ENCODE measurements around the gene SLC6A17.

Gene SLC6A17

GRCh38 chr1:110250008-110250407, 99.7 kb downstream of the SLC6A17 start:
- H3K9me3 ChIP-seq (replicated peaks; ENCODE audit: insufficient read depth, low read length), result no peaks in the 10 kb centered on the region
- H3K27ac ChIP-seq (ENCODE audit: low read length), result no peak overlapping the region
- no peaks in the 10 kb centered on the region for H3K36me3 ChIP-seq (replicated peaks; ENCODE audit: insufficient read depth, low read length)
- no peaks in the 10 kb centered on the region for H3K79me2 ChIP-seq (ENCODE audit: low read length)
- no peak overlapping the region for H3K9ac ChIP-seq (ENCODE audit: low read length)
- no peaks in the 10 kb centered on the region for H3K27me3 ChIP-seq (replicated peaks; ENCODE audit: insufficient read depth, low read length)
- H3K9me2 ChIP-seq (replicated peaks; ENCODE audit: insufficient read depth, low read length), result no peaks in the 10 kb centered on the region
- no peak overlapping the region for H3K4me3 ChIP-seq (ENCODE audit: low read length)
- no peaks in the 10 kb centered on the region for H3F3A ChIP-seq (ENCODE audit: insufficient read depth, low read length)
- TF ChIP-seq EZH2phosphoT487 (IDR thresholded peaks at IDR 0.05; ENCODE audit: low read length), result no peak
- no peak for TF ChIP-seq CTCF (IDR thresholded peaks at IDR 0.05; ENCODE audit: low read length)
- no peak for TF ChIP-seq EZH2 (optimal IDR thresholded peaks at IDR 0.05; ENCODE audit: low read depth, low read length)
- no peak overlapping the region for H3K4me2 ChIP-seq (ENCODE audit: low read depth, low read length)
- peaks cover 4% of the 10 kb centered on the region for H3K4me1 ChIP-seq (ENCODE audit: low read length)
- DNase-seq, result no peak
- no peaks in the 10 kb centered on the region for H4K20me1 ChIP-seq (ENCODE audit: insufficient read depth, low read length)
- H2AFZ ChIP-seq (ENCODE audit: low read length), result no peak overlapping the region

- H3K4me1 ChIP-seq (ENCODE audit: low read length), result peaks cover 12% of the 10 kb centered on the region
- no peak for DNase-seq
- TF ChIP-seq EZH2phosphoT487 (IDR thresholded peaks at IDR 0.05; ENCODE audit: low read length) (no peak), EZH2 (optimal IDR thresholded peaks at IDR 0.05; ENCODE audit: low read depth, low read length) (no peak), CTCF (IDR thresholded peaks at IDR 0.05; ENCODE audit: low read length) (no peak)
- H3K36me3 ChIP-seq (replicated peaks; ENCODE audit: insufficient read depth, low read length), result no peaks in the 10 kb centered on the region
- no peak overlapping the region for H3K9ac ChIP-seq (ENCODE audit: low read length)
- no peak overlapping the region for H3K27ac ChIP-seq (ENCODE audit: low read length)
- no peaks in the 10 kb centered on the region for H3K79me2 ChIP-seq (ENCODE audit: low read length)
- no peaks in the 10 kb centered on the region for H4K20me1 ChIP-seq (ENCODE audit: insufficient read depth, low read length)
- no peak overlapping the region for H2AFZ ChIP-seq (ENCODE audit: low read length)
- H3K4me2 ChIP-seq (ENCODE audit: low read depth, low read length), result no peak overlapping the region
- no peak overlapping the region for H3K4me3 ChIP-seq (ENCODE audit: low read length)
- no peaks in the 10 kb centered on the region for H3K9me3 ChIP-seq (replicated peaks; ENCODE audit: insufficient read depth, low read length)
- H3K27me3 ChIP-seq (replicated peaks; ENCODE audit: insufficient read depth, low read length), result no peaks in the 10 kb centered on the region
- H3F3A ChIP-seq (ENCODE audit: insufficient read depth, low read length), result no peaks in the 10 kb centered on the region
- no peaks in the 10 kb centered on the region for H3K9me2 ChIP-seq (replicated peaks; ENCODE audit: insufficient read depth, low read length)
These were observed 100.5 kb downstream of the SLC6A17 start for GRCh38 chr1:110250749-110251148.

Data from MM.1S (cell line).